Prostate gland (tissue), 2 donors: ENCODE data around the gene ROR1.

Experiments
- CTCF ChIP-seq, 4 experiments: fragments of 200-600 bp in 2 of 4; fragments of 450-650 bp in 2 of 4; sonication (generic) in 2 of 4; IDR thresholded peaks; 1 replicate in 3 of 4; 2 replicates in 1 of 4; pipeline ENCODE4 v1.5.1; 2016 to 2019; ENCODE audit warnings: antibody characterized with exemption in 4 of 4, mild to moderate bottlenecking in 2 of 4, moderate library complexity in 2 of 4
- POLR2A ChIP-seq: fragments of 450-650 bp; IDR thresholded peaks from one replicate; pipeline ENCODE4 v1.6.1; 2016; ENCODE audit warnings: antibody characterized with exemption, mild to moderate bottlenecking
- POLR2AphosphoS5 ChIP-seq: sonication (generic); formaldehyde crosslinking; IDR thresholded peaks from one replicate; pipeline ENCODE4 v1.6.1; 2017; ENCODE audit warnings: antibody characterized with exemption

- TF ChIP-seq CTCF (IDR thresholded peaks at IDR 0.05) (no peak), POLR2AphosphoS5 (no peak), POLR2A (no peak)
Measured at GRCh38 chr1:64184003-64184440, 410.2 kb downstream of the ROR1 start.
